NB4 (cell line): ENCODE measurements around the gene KCNQ1.
A peak's percentile ranks its signal among the peaks of the same experiment; 100 is the strongest.

Experiments
- DNase-seq: peaks from one replicate; pipeline ENCODE4 v3.0.0; 2010; ENCODE audit warnings: low read depth
- H3K4me3 ChIP-seq: one replicate; pipeline ENCODE4 v1.5.1; 2011; ENCODE audit warnings: mild to moderate bottlenecking, low read depth, low read length, moderate library complexity
- MYC ChIP-seq: IDR thresholded peaks from 2 replicates; pipeline ENCODE4 v1.6.1; 2011; ENCODE audit warnings: low read depth, low read length
- POLR2A ChIP-seq: IDR thresholded peaks from 2 replicates; pipeline ENCODE4 v1.6.1; 2011; ENCODE audit warnings: mild to moderate bottlenecking; ENCODE audit not compliant: insufficient read length; ENCODE audit errors: extremely low read depth
- TF ChIP-seq, protein P1 (sequence below): IDR thresholded peaks from one replicate; pipeline ENCODE4 v1.5.1; 2012; ENCODE audit warnings: low read depth, low read length
- TF ChIP-seq, protein P2 (sequence below): IDR thresholded peaks from 2 replicates; pipeline ENCODE4 v1.6.1; 2011; ENCODE audit warnings: low read depth, low read length

The KCNQ1 gene

DNA sequence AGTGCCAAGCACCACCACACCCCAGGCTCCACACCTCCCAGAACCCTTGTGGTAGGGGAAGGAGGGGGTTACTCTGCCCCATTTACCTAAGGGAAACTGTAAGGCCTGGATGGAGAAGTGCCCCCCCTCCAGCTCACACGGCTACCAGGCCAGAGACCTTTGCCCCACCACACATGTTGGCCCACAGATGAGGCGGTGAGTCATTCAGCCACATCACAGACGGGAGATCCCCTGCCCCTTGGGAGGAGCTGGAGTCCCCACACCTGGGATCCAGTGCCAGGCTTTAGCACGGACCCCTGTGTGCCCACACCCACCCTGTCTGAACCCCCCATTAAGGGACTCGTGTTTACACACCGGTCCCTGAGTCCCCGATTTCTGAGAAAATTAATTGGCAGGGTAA, 415.8 kb downstream of the KCNQ1 start:
- DNase-seq, result peak; percentile 56
- H3K4me3 ChIP-seq, result no peak overlapping the region
- TF ChIP-seq, protein P1, sequence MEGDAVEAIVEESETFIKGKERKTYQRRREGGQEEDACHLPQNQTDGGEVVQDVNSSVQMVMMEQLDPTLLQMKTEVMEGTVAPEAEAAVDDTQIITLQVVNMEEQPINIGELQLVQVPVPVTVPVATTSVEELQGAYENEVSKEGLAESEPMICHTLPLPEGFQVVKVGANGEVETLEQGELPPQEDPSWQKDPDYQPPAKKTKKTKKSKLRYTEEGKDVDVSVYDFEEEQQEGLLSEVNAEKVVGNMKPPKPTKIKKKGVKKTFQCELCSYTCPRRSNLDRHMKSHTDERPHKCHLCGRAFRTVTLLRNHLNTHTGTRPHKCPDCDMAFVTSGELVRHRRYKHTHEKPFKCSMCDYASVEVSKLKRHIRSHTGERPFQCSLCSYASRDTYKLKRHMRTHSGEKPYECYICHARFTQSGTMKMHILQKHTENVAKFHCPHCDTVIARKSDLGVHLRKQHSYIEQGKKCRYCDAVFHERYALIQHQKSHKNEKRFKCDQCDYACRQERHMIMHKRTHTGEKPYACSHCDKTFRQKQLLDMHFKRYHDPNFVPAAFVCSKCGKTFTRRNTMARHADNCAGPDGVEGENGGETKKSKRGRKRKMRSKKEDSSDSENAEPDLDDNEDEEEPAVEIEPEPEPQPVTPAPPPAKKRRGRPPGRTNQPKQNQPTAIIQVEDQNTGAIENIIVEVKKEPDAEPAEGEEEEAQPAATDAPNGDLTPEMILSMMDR, result no peak
- TF ChIP-seq MYC (no peak), POLR2A (no peak)
- TF ChIP-seq, protein P2, sequence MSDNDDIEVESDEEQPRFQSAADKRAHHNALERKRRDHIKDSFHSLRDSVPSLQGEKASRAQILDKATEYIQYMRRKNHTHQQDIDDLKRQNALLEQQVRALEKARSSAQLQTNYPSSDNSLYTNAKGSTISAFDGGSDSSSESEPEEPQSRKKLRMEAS, result no peak

DNA sequence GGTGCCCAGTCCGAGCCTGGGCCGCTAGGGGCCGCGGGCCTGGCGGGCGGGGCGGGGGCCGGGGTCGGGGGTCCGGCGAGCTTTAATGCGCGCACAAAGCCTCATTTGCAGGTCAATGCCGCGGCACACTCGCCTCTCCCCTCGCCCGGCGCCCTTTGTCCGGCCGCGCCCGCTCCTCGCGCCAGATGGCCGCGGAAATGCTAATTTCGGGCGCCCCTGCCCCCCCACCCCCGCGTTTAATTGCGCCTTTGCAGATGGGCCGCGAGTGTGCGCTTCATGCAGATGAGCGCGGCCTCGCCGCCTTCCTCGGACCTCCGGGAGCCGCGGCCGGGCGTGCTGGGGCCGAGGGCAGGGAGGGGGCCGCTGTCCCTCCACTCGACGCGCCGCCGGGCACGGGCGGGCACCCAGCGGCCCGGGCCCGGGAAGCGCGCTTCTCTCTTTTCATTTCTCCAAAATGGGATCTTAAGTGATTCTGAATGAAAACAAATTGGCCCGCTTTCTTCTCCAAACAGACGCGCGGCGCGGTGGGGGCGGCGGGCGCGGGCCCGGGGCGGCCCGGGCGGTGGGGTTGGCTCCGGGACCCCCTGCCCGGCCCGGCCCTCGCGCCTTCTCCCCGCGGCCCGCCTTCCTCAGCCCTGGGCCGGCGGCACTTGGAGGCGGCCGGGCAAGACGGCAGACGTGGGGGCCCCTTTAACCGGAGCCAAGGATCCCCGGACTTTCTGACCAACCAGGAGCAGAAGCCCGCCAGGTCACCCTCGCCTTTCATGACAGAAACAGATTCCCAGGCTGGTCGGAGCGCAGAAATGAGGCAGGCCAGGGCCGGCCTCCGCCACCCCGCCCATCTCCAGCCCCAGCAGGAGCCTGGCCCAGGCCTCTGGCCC, 417.8 kb downstream of the KCNQ1 start:
- H3K4me3 ChIP-seq, result no peak overlapping the region

DNA sequence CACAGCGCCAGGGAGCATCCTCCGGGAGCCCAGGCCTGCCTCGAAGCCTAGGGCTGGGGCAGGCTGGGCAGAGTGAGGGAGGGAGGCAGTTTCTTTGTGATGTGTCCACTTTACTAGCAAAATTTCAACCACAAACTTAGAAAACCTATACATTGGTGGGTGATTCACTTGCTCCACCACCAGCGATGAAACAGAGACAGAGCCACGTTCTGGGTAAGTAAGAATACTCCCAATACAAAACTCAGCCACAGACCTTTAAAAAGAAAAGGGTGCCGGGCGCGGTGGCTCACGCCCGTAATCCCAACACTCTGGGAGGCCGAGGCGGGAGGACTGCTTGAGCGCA, 418.4 kb downstream of the KCNQ1 start:
- TF ChIP-seq, protein P2, result no peak
- TF ChIP-seq, protein P1, result no peak
- no peak for TF ChIP-seq POLR2A
- TF ChIP-seq MYC, result no peak
- DNase-seq, result peak; percentile 30
- no peak overlapping the region for H3K4me3 ChIP-seq

More for the DNA sequence above, 417.8 kb downstream of the KCNQ1 start:
- TF ChIP-seq MYC (no peak), POLR2A (no peak)
- TF ChIP-seq, protein P2, result no peak
- TF ChIP-seq, protein P1, result no peak
- DNase-seq, result no peak

DNA sequence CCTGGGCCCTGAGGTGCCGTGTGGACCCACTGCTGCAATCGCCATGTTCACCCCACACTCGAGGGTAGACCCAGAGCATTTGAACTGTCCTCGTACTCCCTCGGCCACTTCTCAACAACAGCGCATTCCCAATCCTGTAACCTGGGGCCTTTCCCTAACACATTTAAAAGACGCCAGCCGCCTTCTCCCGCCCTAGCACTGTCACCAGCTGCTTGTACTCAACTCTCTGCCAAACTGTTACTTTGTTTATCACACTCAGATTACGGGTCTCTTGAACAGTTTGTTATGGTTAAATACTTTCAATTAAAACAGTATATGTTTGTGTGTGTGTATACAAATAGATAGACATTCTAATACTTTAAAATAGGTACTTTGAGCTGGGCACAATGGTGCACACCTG, 420.1 kb downstream of the KCNQ1 start:
- DNase-seq, result no peak
- no peak for TF ChIP-seq POLR2A
- TF ChIP-seq, protein P2, result no peak
- no peak for TF ChIP-seq MYC
- TF ChIP-seq, protein P1, result no peak
- no peak overlapping the region for H3K4me3 ChIP-seq

DNA sequence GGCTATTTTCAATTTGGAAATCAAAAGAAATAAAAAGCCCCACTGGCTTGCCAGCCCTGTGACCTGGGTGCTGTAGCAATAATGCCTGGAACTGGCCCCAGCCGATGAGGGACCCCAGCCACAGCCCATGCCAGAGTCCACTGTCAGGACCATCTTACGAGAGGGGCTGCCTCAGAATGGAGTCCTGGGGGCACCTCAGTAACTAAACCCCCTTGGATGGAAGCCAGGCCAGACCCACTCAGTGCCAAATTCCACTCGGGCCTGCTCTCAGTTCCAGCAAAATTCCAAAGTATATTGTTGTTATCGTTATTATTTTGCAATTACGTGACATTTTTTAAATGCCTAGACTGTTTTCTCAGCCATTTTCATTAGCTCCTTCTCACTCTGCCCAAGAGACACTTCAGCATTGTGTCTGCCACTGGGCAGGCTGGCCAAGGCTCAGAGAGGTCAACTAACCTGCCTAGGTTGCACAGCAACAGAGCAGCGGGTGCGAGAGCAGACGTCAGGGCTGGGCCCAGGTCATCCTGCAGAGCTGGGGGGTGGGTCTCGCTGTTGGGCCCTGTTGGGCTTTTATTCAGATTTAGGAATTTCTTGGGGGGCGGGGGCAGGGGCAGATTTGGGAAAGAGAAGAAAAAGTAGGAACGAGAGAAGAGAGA, 421.2 kb downstream of the KCNQ1 start:
- no peak overlapping the region for H3K4me3 ChIP-seq
- DNase-seq, result no peak
- TF ChIP-seq, protein P2, result no peak
- TF ChIP-seq POLR2A (no peak), MYC (no peak)
- TF ChIP-seq, protein P1, result no peak
